Hepatocyte (in vitro differentiated cells): ENCODE measurements around the gene XYLB. TPM values are rescaled to one million over a fixed set of nuclear protein-coding genes. Genes with fewer than 3 reads are reported as not detected.
"Not testable (repeated sequence)": the region's sequence is repeated elsewhere in the genome, so short reads cannot be mapped to it uniquely, and the experiment has no call there.

Experiments used
- DNase-seq: peaks from one replicate; pipeline ENCODE4 v3.0.0-alpha.2; 2016; ENCODE audit warnings: low spot score
- H2AFZ ChIP-seq: fragments of 200-600 bp; sonication (generic); 2 replicates; pipeline ENCODE4 v1.6.0; 2016; ENCODE audit warnings: antibody characterized with exemption, mild to moderate bottlenecking
- H3K27ac ChIP-seq: fragments of 200-600 bp; sonication (generic); 2 replicates; pipeline ENCODE4 v1.5.1; 2016; ENCODE audit warnings: mild to moderate bottlenecking
- H3K27me3 ChIP-seq: fragments of 200-600 bp; sonication (generic); 2 replicates; pipeline ENCODE4 v1.6.1; 2016
- H3K36me3 ChIP-seq: fragments of 200-600 bp; sonication (generic); replicated peaks from 2 replicates; pipeline ENCODE4 v1.5.1; 2016; ENCODE audit warnings: low read depth; ENCODE audit not compliant: insufficient read depth
- H3K4me1 ChIP-seq: fragments of 200-600 bp; sonication (generic); 2 replicates; pipeline ENCODE4 v1.5.1; 2016; ENCODE audit warnings: mild to moderate bottlenecking, moderate library complexity; ENCODE audit not compliant: insufficient read depth
- H3K4me2 ChIP-seq: fragments of 200-600 bp; sonication (generic); 2 replicates; pipeline ENCODE4 v1.6.0; 2016
- H3K4me3 ChIP-seq: fragments of 200-600 bp; sonication (generic); 2 replicates; pipeline ENCODE4 v1.5.1; 2016; ENCODE audit warnings: mild to moderate bottlenecking
- H3K79me2 ChIP-seq: fragments of 200-600 bp; sonication (generic); 2 replicates; pipeline ENCODE4 v1.6.0; 2017; ENCODE audit warnings: mild to moderate bottlenecking
- H3K9me2 ChIP-seq: fragments of 200-600 bp; sonication (generic); replicated peaks from 2 replicates; pipeline ENCODE4 v1.6.0; 2017; ENCODE audit warnings: mild to moderate bottlenecking; ENCODE audit not compliant: insufficient read depth
- H3K9me3 ChIP-seq: fragments of 200-600 bp; sonication (generic); 2 replicates; pipeline ENCODE4 v1.5.1; 2016; ENCODE audit warnings: low read depth, mild to moderate bottlenecking
- H4K20me1 ChIP-seq: fragments of 200-600 bp; sonication (generic); 2 replicates; pipeline ENCODE4 v1.6.0; 2016; ENCODE audit warnings: mild to moderate bottlenecking; ENCODE audit not compliant: insufficient read depth, poor library complexity, severe bottlenecking
- EZH2 ChIP-seq: fragments of 200-600 bp; sonication (generic); IDR thresholded peaks from 2 replicates; pipeline ENCODE4 v1.6.1; 2016; ENCODE audit warnings: antibody characterized with exemption, mild to moderate bottlenecking, borderline replicate concordance
- EZH2phosphoT487 ChIP-seq: fragments of 200-600 bp; sonication (generic); IDR thresholded peaks from one replicate; pipeline ENCODE4 v1.6.1; 2018; ENCODE audit warnings: antibody characterized with exemption, mild to moderate bottlenecking, low read depth, moderate library complexity; ENCODE audit not compliant: unreplicated experiment, severe bottlenecking
- WGBS: methylation state at CpG from one replicate; pipeline ENCODE4 v1.1.6; 2016; ENCODE audit warnings: low lambda C conversion rate; ENCODE audit errors: missing lambda C conversion rate; 5-methylcytosine and 5-hydroxymethylcytosine counted together
- polyA plus RNA-seq: library from polyadenylated mRNA; unstranded; fragments of >200 nt; fragmentation: Nextera tagmentation; extraction: Ambion mirVana; gene quantifications from 2 replicates; pipeline ENCODE4 v1.2.1, GENCODE V29; 2016
- total RNA-seq: library from RNA; depleted of rRNA; stranded (reverse); fragments of >200 nt; gene quantifications from 2 replicates; pipeline ENCODE4 v1.2.3, GENCODE V29; 2014
- TF ChIP-seq, protein P1 (sequence below): fragments of 200-600 bp; sonication (generic); IDR thresholded peaks from 2 replicates; pipeline ENCODE4 v1.5.1; 2016; ENCODE audit warnings: antibody characterized with exemption, mild to moderate bottlenecking; ENCODE audit not compliant: poor library complexity

The XYLB gene
- total and polyA plus RNA-seq, 2 experiments from 2014 or later: 8.2 to 12.5 TPM

DNA sequence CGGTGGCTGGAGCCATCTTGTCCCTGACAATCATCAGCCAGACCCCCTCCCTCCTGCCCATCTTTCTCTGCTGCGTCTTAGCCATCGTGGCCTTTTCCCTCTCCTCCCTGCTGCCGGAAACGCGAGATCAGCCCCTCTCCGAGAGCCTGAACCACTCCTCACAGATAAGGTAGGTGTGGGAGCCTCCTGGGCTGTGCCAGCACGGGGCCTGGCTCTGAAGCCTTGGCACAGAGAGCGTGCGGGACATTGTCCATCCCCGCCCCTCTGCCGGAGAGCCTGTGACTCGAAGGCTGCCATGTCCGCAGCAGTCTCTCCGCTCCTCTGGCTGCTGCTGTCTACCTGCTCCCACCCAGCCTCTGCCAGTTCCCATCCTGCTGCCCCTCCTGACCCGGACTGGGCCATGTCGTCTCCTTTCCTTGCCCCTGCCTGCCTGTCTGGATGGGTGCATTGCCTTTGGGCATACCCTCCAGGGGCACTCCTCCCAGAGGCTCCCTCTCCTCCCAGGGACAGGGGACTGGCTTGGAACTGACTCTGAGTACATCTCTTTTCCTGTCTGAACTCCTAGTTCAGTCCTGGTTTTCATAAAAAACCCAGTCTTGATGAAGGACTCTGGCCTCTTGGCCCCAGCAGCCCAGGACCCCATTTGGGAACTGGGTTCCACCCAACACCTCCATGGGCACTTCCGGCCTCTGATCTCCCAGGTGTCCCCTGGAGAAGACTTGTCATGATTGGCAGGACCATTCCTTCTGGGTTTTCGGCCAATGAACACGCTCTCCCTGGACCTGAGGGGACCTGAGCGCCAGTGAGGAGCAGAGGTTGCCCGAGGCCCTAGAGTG is 30.0 kb upstream of the XYLB start:
- no peaks in the 10 kb centered on the region for H3K27me3 ChIP-seq
- H2AFZ ChIP-seq: no peak overlapping the region
- DNase-seq: no peak
- H3K79me2 ChIP-seq: no peaks in the 10 kb centered on the region
- no peaks in the 10 kb centered on the region for H3K9me3 ChIP-seq
- no peaks in the 10 kb centered on the region for H3K4me1 ChIP-seq
- no peak for TF ChIP-seq EZH2phosphoT487
- TF ChIP-seq, protein P1, sequence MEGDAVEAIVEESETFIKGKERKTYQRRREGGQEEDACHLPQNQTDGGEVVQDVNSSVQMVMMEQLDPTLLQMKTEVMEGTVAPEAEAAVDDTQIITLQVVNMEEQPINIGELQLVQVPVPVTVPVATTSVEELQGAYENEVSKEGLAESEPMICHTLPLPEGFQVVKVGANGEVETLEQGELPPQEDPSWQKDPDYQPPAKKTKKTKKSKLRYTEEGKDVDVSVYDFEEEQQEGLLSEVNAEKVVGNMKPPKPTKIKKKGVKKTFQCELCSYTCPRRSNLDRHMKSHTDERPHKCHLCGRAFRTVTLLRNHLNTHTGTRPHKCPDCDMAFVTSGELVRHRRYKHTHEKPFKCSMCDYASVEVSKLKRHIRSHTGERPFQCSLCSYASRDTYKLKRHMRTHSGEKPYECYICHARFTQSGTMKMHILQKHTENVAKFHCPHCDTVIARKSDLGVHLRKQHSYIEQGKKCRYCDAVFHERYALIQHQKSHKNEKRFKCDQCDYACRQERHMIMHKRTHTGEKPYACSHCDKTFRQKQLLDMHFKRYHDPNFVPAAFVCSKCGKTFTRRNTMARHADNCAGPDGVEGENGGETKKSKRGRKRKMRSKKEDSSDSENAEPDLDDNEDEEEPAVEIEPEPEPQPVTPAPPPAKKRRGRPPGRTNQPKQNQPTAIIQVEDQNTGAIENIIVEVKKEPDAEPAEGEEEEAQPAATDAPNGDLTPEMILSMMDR: no peak
- no peak for TF ChIP-seq EZH2
- H4K20me1 ChIP-seq: no peaks in the 10 kb centered on the region
- H3K4me2 ChIP-seq: no peak overlapping the region
- H3K4me3 ChIP-seq: no peak overlapping the region
- 85% methylated on average over 22 of the region's 22 CpGs for WGBS
- H3K9me2 ChIP-seq: no peaks in the 10 kb centered on the region
- no peaks in the 10 kb centered on the region for H3K36me3 ChIP-seq
- H3K27ac ChIP-seq: no peak overlapping the region

DNA sequence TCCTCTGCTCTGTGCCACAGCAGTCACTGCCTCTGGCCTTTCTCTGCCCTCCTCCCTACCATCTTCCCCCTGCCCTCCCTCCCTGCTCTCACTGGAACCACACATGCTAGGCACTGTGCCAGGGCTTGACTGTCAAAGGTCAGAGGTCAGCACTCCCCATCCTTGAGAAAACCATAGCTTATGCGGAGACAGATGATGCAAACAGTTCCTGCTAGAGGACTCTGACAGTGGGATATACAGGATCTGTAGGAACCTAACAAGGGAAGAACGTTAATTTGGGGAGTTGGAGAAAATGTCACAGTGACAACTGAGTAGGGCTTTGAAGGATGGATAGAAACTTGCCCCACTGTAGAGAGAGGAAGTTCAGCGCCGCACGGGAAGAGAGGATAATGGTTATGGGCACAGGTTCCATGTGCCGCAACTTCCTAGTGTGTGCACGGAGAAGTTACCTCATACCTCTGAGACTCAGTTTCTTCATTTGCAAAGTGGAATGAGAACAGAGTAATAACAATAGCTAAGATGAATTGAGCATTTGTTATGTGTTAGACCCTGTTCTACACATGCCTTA is 29.3 kb upstream of the XYLB start:
- H3K9me3 ChIP-seq: no peaks in the 10 kb centered on the region
- no peak for DNase-seq
- H3K4me1 ChIP-seq: no peaks in the 10 kb centered on the region
- no peak for TF ChIP-seq EZH2phosphoT487
- no peak for TF ChIP-seq EZH2
- TF ChIP-seq, protein P1: no peak
- H3K27me3 ChIP-seq: no peaks in the 10 kb centered on the region
- no peaks in the 10 kb centered on the region for H3K79me2 ChIP-seq
- no peak overlapping the region for H3K27ac ChIP-seq
- H3K4me3 ChIP-seq: no peak overlapping the region
- H2AFZ ChIP-seq: no peak overlapping the region
- no peak overlapping the region for H3K4me2 ChIP-seq
- no peaks in the 10 kb centered on the region for H3K9me2 ChIP-seq
- WGBS: 94% methylated on average over 7 of the region's 7 CpGs
- H4K20me1 ChIP-seq: no peaks in the 10 kb centered on the region
- no peaks in the 10 kb centered on the region for H3K36me3 ChIP-seq

DNA sequence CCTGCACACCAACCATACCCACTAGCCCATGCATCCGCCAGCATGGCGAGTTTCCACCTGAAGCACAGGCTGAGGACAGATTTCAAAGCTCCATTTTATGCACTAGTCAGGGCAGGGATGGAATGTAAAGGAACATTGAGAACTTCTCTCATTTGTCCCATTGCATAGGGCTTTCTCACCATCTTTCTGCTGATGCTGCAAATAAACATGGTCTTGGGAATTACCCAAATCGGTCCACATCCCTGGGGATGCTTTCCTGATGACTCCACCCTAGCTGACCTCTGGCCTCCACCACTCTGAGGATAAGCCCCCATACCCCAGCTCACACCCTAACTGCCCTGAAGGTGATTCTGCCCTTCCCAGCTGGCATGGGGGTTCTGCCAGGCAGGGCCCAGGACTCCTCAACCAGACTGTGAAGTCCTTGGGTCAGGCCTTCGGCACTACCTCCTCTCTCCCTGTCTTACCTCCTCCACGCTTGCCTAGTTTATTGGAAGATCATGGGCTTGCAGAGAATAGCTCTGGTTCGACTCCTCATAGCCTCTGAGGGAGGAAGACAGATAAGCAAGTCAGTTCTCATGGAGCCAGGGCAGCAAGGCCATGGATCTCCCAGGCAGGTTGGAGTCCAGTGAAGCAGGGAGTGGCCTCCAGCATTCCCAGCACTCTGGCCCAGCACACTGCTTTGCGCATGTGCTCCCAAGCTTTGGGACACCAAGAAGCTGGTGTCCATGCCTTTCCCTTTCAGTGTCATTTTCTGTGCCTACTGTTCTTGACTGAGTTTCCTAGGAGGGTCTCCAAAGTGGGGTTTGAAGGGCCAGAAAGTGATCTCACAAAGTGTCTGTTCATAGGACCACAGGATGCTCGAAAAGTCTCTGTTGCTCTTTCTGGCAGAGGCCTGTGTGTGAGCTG is 27.6 kb upstream of the XYLB start:
- Histone ChIP-seq H3K79me2 (no peaks in the 10 kb centered on the region), H3K9me3 (no peaks in the 10 kb centered on the region), H3K27ac (no peak overlapping the region), H3K36me3 (no peaks in the 10 kb centered on the region), H3K4me1 (no peaks in the 10 kb centered on the region), H3K4me2 (no peak overlapping the region), H3K27me3 (no peaks in the 10 kb centered on the region), H3K4me3 (no peak overlapping the region), H2AFZ (no peak overlapping the region), H3K9me2 (no peaks in the 10 kb centered on the region), H4K20me1 (no peaks in the 10 kb centered on the region)
- DNase-seq: no peak
- TF ChIP-seq EZH2: no peak
- TF ChIP-seq, protein P1: no peak
- whole genome bisulfite sequencing: 91% methylated on average over 8 of the region's 8 CpGs

DNA sequence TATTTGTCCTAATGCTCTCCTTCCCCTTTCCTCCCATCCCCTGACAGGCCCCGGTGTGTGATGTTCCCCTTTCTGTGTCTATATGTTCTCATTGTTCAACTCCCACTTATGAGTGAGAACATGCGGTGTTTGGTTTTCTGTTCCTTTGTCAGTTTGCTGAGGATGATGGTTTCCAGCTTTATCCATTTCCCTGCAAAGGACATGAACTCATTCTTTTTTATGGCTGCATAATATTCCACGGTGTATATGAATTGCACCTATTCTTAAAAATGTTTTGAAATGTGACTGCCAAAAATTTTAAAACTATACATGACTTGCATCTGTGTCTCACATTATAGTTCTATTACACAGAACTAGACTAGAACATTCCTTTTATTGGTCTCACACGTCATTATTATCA is 25.9 kb upstream of the XYLB start:
- H3K27me3 ChIP-seq, H3K4me3 ChIP-seq, H3K79me2 ChIP-seq, DNase-seq, H3K4me2 ChIP-seq, H3K36me3 ChIP-seq, H3K9me2 ChIP-seq, H3K4me1 ChIP-seq, H2AFZ ChIP-seq, H3K9me3 ChIP-seq, H3K27ac ChIP-seq, H4K20me1 ChIP-seq: not testable (repeated sequence)
- WGBS: 96% methylated on average over 4 of the region's 4 CpGs
